Measurements from ENCODE around the gene NDRG2.

NDRG2 gene

GRCh38 chr14:21038441-21039422 is 13.9 kb upstream of the NDRG2 start:
- H3K4me3 ChIP-seq (ENCODE audit: low read depth, low read length): no peak overlapping the region
- TF ChIP-seq CTCF (IDR thresholded peaks at IDR 0.05; ENCODE audit: low read depth, low read length): no peak

GRCh38 chr14:21037156-21037555 is 12.3 kb upstream of the NDRG2 start:
- H3K4me3 ChIP-seq (ENCODE audit: low read depth, low read length): no peak overlapping the region

GRCh38 chr14:21036751-21037150 is 11.9 kb upstream of the NDRG2 start:
- H3K4me3 ChIP-seq (ENCODE audit: low read depth, low read length): no peak overlapping the region
- no peak for TF ChIP-seq CTCF (IDR thresholded peaks at IDR 0.05; ENCODE audit: low read depth, low read length)

More at GRCh38 chr14:21037156-21037555, 12.3 kb upstream of the NDRG2 start:
- TF ChIP-seq CTCF (IDR thresholded peaks at IDR 0.05; ENCODE audit: low read depth, low read length): no peak

GRCh38 chr14:21034707-21035106 is 9.8 kb upstream of the NDRG2 start, which contains the start of gene RNASE13:
TSS of gene RNASE13 (minus strand) at chr14:21034807. CDS start at chr14:21034288, 519 bp downstream.
- no peak for TF ChIP-seq CTCF (IDR thresholded peaks at IDR 0.05; ENCODE audit: low read depth, low read length)

GRCh38 chr14:21033133-21033698 is 8.4 kb upstream of the NDRG2 start:
- no peak overlapping the region for H3K4me3 ChIP-seq (ENCODE audit: low read depth, low read length)
- no peak for TF ChIP-seq CTCF (IDR thresholded peaks at IDR 0.05; ENCODE audit: low read depth, low read length)

More at GRCh38 chr14:21034707-21035106, 9.8 kb upstream of the NDRG2 start, which contains the start of gene RNASE13:
- H3K4me3 ChIP-seq (ENCODE audit: low read depth, low read length): no peak within 1 kb of the TSS

GRCh38 chr14:21032326-21033132 is 7.7 kb upstream of the NDRG2 start:
- H3K4me3 ChIP-seq (ENCODE audit: low read depth, low read length): no peak overlapping the region
- no peak for TF ChIP-seq CTCF (IDR thresholded peaks at IDR 0.05; ENCODE audit: low read depth, low read length)
